Measurements from ENCODE around the gene COX5A. TPM values are rescaled to one million over a fixed set of nuclear protein-coding genes. Genes with fewer than 3 reads are reported as not detected.

The COX5A gene
- total and polyA plus RNA-seq, 10 donors: 83.2 to 247 (median 114) TPM

GRCh38 chr15:74978503-74978902, 40.6 kb upstream of the COX5A start:
- peak; percentile 46 for DNase-seq
- Histone ChIP-seq H3K4me3 (no peak overlapping the region), H3K9me3 (no peaks in the 10 kb centered on the region), H3K27ac (no peak overlapping the region), H3K27me3 (replicated peaks in 1 of 7) (peaks cover 0 to 58% (median 0%) of the 10 kb centered on the region in 7 donors), H3K36me3 (no peaks in the 10 kb centered on the region), H3K4me1 (no peaks in the 10 kb centered on the region)
- WGBS, 5 donors: 31 to 44% (median 38%) methylated on average over 3 of the region's 3 CpGs
- intact Hi-C loops (cut with DNase I; ENCODE audit: low total_unique reads): no loop called here
- TF ChIP-seq, protein P1, sequence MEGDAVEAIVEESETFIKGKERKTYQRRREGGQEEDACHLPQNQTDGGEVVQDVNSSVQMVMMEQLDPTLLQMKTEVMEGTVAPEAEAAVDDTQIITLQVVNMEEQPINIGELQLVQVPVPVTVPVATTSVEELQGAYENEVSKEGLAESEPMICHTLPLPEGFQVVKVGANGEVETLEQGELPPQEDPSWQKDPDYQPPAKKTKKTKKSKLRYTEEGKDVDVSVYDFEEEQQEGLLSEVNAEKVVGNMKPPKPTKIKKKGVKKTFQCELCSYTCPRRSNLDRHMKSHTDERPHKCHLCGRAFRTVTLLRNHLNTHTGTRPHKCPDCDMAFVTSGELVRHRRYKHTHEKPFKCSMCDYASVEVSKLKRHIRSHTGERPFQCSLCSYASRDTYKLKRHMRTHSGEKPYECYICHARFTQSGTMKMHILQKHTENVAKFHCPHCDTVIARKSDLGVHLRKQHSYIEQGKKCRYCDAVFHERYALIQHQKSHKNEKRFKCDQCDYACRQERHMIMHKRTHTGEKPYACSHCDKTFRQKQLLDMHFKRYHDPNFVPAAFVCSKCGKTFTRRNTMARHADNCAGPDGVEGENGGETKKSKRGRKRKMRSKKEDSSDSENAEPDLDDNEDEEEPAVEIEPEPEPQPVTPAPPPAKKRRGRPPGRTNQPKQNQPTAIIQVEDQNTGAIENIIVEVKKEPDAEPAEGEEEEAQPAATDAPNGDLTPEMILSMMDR (IDR thresholded peaks at IDR 0.05 in 8 of 11, conservative IDR thresholded peaks at IDR 0.05 in 3 of 11): no peak
- TF ChIP-seq POLR2A (IDR thresholded peaks at IDR 0.05) (no peak), POLR2AphosphoS5 (IDR thresholded peaks at IDR 0.05) (no peak)

DNA sequence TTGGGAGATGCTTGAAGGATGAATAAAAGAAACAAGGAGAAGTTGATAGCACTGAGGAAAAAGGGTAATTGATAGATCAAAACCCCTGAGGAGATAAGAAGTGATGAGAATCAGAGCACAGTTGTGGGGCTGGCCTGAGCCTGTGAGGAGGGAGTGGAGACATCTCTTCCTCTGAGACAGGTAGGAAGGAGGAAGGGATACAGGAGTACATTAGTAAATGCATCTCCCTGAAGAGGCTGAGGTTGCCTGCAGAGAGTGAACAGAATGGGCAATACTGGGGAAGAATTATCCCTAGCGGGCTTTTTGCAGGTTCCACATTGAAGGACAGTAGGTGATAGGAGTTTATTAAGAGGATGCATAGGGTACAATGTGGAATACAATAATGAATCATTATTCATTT, 40.2 kb upstream of the COX5A start:
- Histone ChIP-seq H3K27ac (no peak overlapping the region), H3K27me3 (replicated peaks in 1 of 7) (peaks cover 0 to 61% (median 0%) of the 10 kb centered on the region in 7 donors), H3K4me1 (no peaks in the 10 kb centered on the region), H3K9me3 (no peaks in the 10 kb centered on the region), H3K4me3 (no peak overlapping the region), H3K36me3 (no peaks in the 10 kb centered on the region)
- 91 to 95% (median 94%) methylated on average over 1 of the region's 1 CpG for WGBS, 5 donors
- no peak for TF ChIP-seq POLR2A (IDR thresholded peaks at IDR 0.05)
- no peak for TF ChIP-seq POLR2AphosphoS5 (IDR thresholded peaks at IDR 0.05)
- TF ChIP-seq, protein P1 (IDR thresholded peaks at IDR 0.05 in 8 of 11, conservative IDR thresholded peaks at IDR 0.05 in 3 of 11): no peak
- intact Hi-C loops (cut with DNase I; ENCODE audit: low total_unique reads): no loop called here
- DNase-seq: peak; percentile 6

DNA sequence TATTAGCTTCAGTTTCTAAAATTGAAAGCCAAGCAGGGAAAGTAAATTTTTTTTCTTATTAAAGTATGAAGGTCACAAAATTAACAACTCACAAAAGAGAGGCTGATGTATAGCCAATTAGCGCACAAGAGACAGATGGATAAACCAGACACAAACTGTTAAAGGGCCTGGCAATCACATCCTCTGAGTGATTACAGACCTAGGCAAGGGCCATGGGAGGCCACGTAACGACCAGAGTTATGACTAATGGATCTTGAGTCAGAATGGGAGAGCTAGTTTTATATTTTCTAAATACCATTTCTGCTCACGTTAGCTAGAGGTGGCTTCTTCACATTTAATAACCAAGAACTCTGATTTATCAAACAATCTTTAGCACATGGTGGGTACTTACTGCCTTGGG, 39.7 kb upstream of the COX5A start:
- intact Hi-C loops (cut with DNase I; ENCODE audit: low total_unique reads): no loop called here
- no peak overlapping the region for H3K4me3 ChIP-seq
- no peaks in the 10 kb centered on the region for H3K36me3 ChIP-seq
- peaks cover 0 to 61% (median 0%) of the 10 kb centered on the region in 7 donors for H3K27me3 ChIP-seq (replicated peaks in 1 of 7)
- H3K4me1 ChIP-seq: no peaks in the 10 kb centered on the region
- no peak overlapping the region for H3K27ac ChIP-seq
- TF ChIP-seq POLR2AphosphoS5 (IDR thresholded peaks at IDR 0.05) (no peak), POLR2A (IDR thresholded peaks at IDR 0.05) (no peak)
- TF ChIP-seq, protein P1 (IDR thresholded peaks at IDR 0.05 in 8 of 11, conservative IDR thresholded peaks at IDR 0.05 in 3 of 11): no peak
- H3K9me3 ChIP-seq: no peaks in the 10 kb centered on the region
- WGBS, 5 donors: 47 to 80% (median 64%) methylated on average over 4 of the region's 4 CpGs
- DNase-seq: no peak

DNA sequence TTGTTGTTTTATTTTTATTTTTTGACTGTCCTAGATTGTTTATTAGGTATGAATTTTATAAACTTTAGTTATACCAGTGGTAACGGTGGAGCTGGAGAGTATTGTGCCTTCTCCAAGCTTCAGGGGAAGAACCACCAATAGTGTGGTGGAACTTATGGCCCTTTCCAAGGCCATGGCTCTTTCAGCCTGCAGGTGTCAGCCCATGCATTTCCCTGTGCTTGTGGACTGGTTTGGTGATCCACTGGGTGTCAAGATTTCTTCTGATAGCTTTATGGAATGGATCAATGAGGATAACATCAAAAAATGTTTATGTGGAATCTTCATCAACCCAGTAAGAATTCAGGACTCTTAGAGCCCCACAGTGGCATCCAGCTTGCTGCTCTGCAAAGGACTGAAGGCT, 38.3 kb upstream of the COX5A start:
- Histone ChIP-seq H3K36me3 (no peaks in the 10 kb centered on the region), H3K27me3 (replicated peaks in 1 of 7) (peaks cover 0 to 54% (median 0%) of the 10 kb centered on the region in 7 donors), H3K4me3 (no peak overlapping the region), H3K9me3 (no peaks in the 10 kb centered on the region), H3K27ac (no peak overlapping the region), H3K4me1 (no peaks in the 10 kb centered on the region)
- TF ChIP-seq POLR2AphosphoS5 (IDR thresholded peaks at IDR 0.05): no peak
- TF ChIP-seq POLR2A (IDR thresholded peaks at IDR 0.05): no peak
- TF ChIP-seq, protein P1 (IDR thresholded peaks at IDR 0.05 in 8 of 11, conservative IDR thresholded peaks at IDR 0.05 in 3 of 11): no peak
- intact Hi-C loops (cut with DNase I; ENCODE audit: low total_unique reads): no loop called here
- 77 to 88% (median 81%) methylated on average over 1 of the region's 1 CpG for WGBS, 5 donors
- DNase-seq: peak; percentile 22

Measured in spleen (tissue), 11 donors.